ENCODE results near the gene GRIK1.

Gene GRIK1

GRCh38 chr21:29529139-29529538 is 410.7 kb downstream of the GRIK1 start:
- H3K4me3 Mint-ChIP-seq = no peak overlapping the region
- peaks cover 37% of the 10 kb centered on the region for H3K9me3 Mint-ChIP-seq
- H3K27me3 Mint-ChIP-seq (ENCODE audit: low read depth) = no peaks in the 10 kb centered on the region

GRCh38 chr21:29526545-29526944 is 413.3 kb downstream of the GRIK1 start:
- Mint-ChIP-seq H3K27ac (no peak overlapping the region), H3K9me3 (peaks cover 46% of the 10 kb centered on the region), H3K36me3 (ENCODE audit: low read depth) (peaks cover 36% of the 10 kb centered on the region), H3K4me3 (no peak overlapping the region), H3K27me3 (ENCODE audit: low read depth) (no peaks in the 10 kb centered on the region), H3K4me1 (no peaks in the 10 kb centered on the region)
- no peak for TF ChIP-seq CTCF (IDR thresholded peaks at IDR 0.05; ENCODE audit: unreplicated experiment in 3 of 3)

More at GRCh38 chr21:29529139-29529538, 410.7 kb downstream of the GRIK1 start:
- Mint-ChIP-seq H3K27ac (no peak overlapping the region), H3K4me1 (no peaks in the 10 kb centered on the region), H3K36me3 (ENCODE audit: low read depth) (peaks cover 31% of the 10 kb centered on the region)
- no peak for TF ChIP-seq CTCF (IDR thresholded peaks at IDR 0.05; ENCODE audit: unreplicated experiment in 3 of 3)

- no peak overlapping the region for H3K27ac Mint-ChIP-seq
- H3K4me1 Mint-ChIP-seq = no peaks in the 10 kb centered on the region
- no peaks in the 10 kb centered on the region for H3K27me3 Mint-ChIP-seq (ENCODE audit: low read depth)
- peaks cover 37% of the 10 kb centered on the region for H3K36me3 Mint-ChIP-seq (ENCODE audit: low read depth)
- TF ChIP-seq CTCF (IDR thresholded peaks at IDR 0.05; ENCODE audit: unreplicated experiment in 3 of 3) = no peak
- H3K9me3 Mint-ChIP-seq = peaks cover 41% of the 10 kb centered on the region
- no peak overlapping the region for H3K4me3 Mint-ChIP-seq
These were observed 415.7 kb downstream of the GRIK1 start for GRCh38 chr21:29524055-29524454.

GRCh38 chr21:29523646-29524045 is 416.1 kb downstream of the GRIK1 start:
- Mint-ChIP-seq H3K27me3 (ENCODE audit: low read depth) (no peaks in the 10 kb centered on the region), H3K9me3 (peaks cover 37% of the 10 kb centered on the region)
- TF ChIP-seq CTCF (IDR thresholded peaks at IDR 0.05; ENCODE audit: unreplicated experiment in 3 of 3) = no peak

GRCh38 chr21:29521872-29522271 is 417.9 kb downstream of the GRIK1 start:
- no peaks in the 10 kb centered on the region for H3K4me1 Mint-ChIP-seq
- no peak for TF ChIP-seq CTCF (IDR thresholded peaks at IDR 0.05; ENCODE audit: unreplicated experiment in 3 of 3)
- H3K9me3 Mint-ChIP-seq = peaks cover 25% of the 10 kb centered on the region
- H3K27me3 Mint-ChIP-seq (ENCODE audit: low read depth) = no peaks in the 10 kb centered on the region
- H3K36me3 Mint-ChIP-seq (ENCODE audit: low read depth) = peaks cover 31% of the 10 kb centered on the region
- H3K4me3 Mint-ChIP-seq = no peak overlapping the region
- H3K27ac Mint-ChIP-seq = no peak overlapping the region

More at GRCh38 chr21:29523646-29524045, 416.1 kb downstream of the GRIK1 start:
- H3K4me1 Mint-ChIP-seq = no peaks in the 10 kb centered on the region
- no peak overlapping the region for H3K4me3 Mint-ChIP-seq
- peaks cover 37% of the 10 kb centered on the region for H3K36me3 Mint-ChIP-seq (ENCODE audit: low read depth)
- no peak overlapping the region for H3K27ac Mint-ChIP-seq

- no peaks in the 10 kb centered on the region for H3K27me3 Mint-ChIP-seq (ENCODE audit: low read depth)
- H3K9me3 Mint-ChIP-seq = peaks cover 19% of the 10 kb centered on the region
- no peaks in the 10 kb centered on the region for H3K4me1 Mint-ChIP-seq
- no peak overlapping the region for H3K27ac Mint-ChIP-seq
- peaks cover 25% of the 10 kb centered on the region for H3K36me3 Mint-ChIP-seq (ENCODE audit: low read depth)
- H3K4me3 Mint-ChIP-seq = no peak overlapping the region
- TF ChIP-seq CTCF (IDR thresholded peaks at IDR 0.05; ENCODE audit: unreplicated experiment in 3 of 3) = no peak
These were observed 419.6 kb downstream of the GRIK1 start for GRCh38 chr21:29520171-29520570.

Measured in nephron (organoid).